ENCODE data around the gene ZNF148. TPM values are rescaled to one million over a fixed set of nuclear protein-coding genes. Genes with fewer than 3 reads are reported as not detected.

The ZNF148 gene
- total RNA-seq, 1 experiment from 2014 or later: 19.7 TPM

- POLR2A ChIA-PET: interaction anchor here (0.9 to 1.1 kb wide), 2 partner anchors 92 to 162 kb away, joined by 3 to 4 read pairs; partner anchors contain the start of gene ZNF148
- CTCF ChIA-PET: interaction anchor here (1.3 to 2.0 kb wide), 3 partner anchors 21 to 451 kb away, joined by 3 to 5 read pairs (median 5); no protein-coding TSS in a partner anchor
- no peak within 1 kb of the TSS for H3K27ac Mint-ChIP-seq
- H3K36me3 Mint-ChIP-seq: 0 out of 2 replicates have a peak, but pooled peaks cover 2% of the 10 kb centered on the region
- H3K27me3 Mint-ChIP-seq (ENCODE audit: low read depth): peaks cover 13% of the 10 kb centered on the region; the same call in 1 of the 2 replicates
- H3K9me3 Mint-ChIP-seq: no peaks in the 10 kb centered on the region
- peak within 1 kb of the TSS; percentile 69 for H3K4me3 Mint-ChIP-seq
- TF ChIP-seq RELA (CRISPR knock-in tag; IDR thresholded peaks at IDR 0.05; ENCODE audit: borderline replicate concordance) (no peak), TP53 (CRISPR knock-in tag; IDR thresholded peaks at IDR 0.05) (peak; percentile 63; the same call in 1 of the 2 replicates), TEAD1 (CRISPR knock-in tag; IDR thresholded peaks at IDR 0.05) (0 out of 2 replicates have a peak, but pooled peaks have one; percentile 18), ZNF263 (CRISPR knock-in tag; IDR thresholded peaks at IDR 0.05; ENCODE audit: low read depth) (peak; percentile 23; the same call in 1 of the 2 replicates), KAT7 (CRISPR knock-in tag; IDR thresholded peaks at IDR 0.05; ENCODE audit: borderline replicate concordance) (0 out of 2 replicates have a peak, but pooled peaks have one; percentile 6), ETV6 (CRISPR knock-in tag; IDR thresholded peaks at IDR 0.05) (peak; percentile 64; the same call in 1 of the 2 replicates), NFATC4 (CRISPR knock-in tag; IDR thresholded peaks at IDR 0.05) (no peak), GRHL2 (CRISPR knock-in tag; IDR thresholded peaks at IDR 0.05; ENCODE audit: insufficient replicate concordance, severe bottlenecking) (no peak), ZNF121 (CRISPR knock-in tag; IDR thresholded peaks at IDR 0.05) (peak; percentile 90), ZNF281 (CRISPR knock-in tag; IDR thresholded peaks at IDR 0.05) (no peak), ZSCAN18 (CRISPR knock-in tag; IDR thresholded peaks at IDR 0.05) (no peak), USF2 (CRISPR knock-in tag; IDR thresholded peaks at IDR 0.05) (peak; percentile 69), STAT6 (CRISPR knock-in tag; conservative IDR thresholded peaks at IDR 0.05; ENCODE audit: low read depth) (peak; percentile 11; the same call in 1 of the 2 replicates), FOXP1 (CRISPR knock-in tag; IDR thresholded peaks at IDR 0.05; ENCODE audit: borderline replicate concordance) (peak; percentile 57; the same call in 1 of the 2 replicates), FOXK1 (CRISPR knock-in tag; IDR thresholded peaks at IDR 0.05) (peak; percentile 61; the same call in 1 of the 2 replicates), ZNF425 (CRISPR knock-in tag; conservative IDR thresholded peaks at IDR 0.05) (no peak), FOXP4 (CRISPR knock-in tag; IDR thresholded peaks at IDR 0.05) (0 out of 2 replicates have a peak, but pooled peaks have one; percentile 67), HMGXB4 (CRISPR knock-in tag; IDR thresholded peaks at IDR 0.05) (0 out of 2 replicates have a peak, but pooled peaks have one; percentile 28), ZNF423 (CRISPR knock-in tag; IDR thresholded peaks at IDR 0.05) (no peak)
- DNase-seq (ENCODE audit: low spot score) (peak; percentile 49), ATAC-seq (peak; percentile 34)
- H3K4me1 Mint-ChIP-seq: peaks cover 29% of the 10 kb centered on the region
Measured at GRCh38 chr3:125212509-125213363, 162.4 kb downstream of the ZNF148 start, which contains the start of gene SLC12A8. SLC12A8 (minus strand) TSS chr3:125212748; CDS start chr3:125211349, 1,399 bp downstream.
